Trophoblast cell (in vitro differentiated cells and primary cell): ENCODE data around the gene DERA.

Experiments used
- DNase-seq, 2 donors: peaks; one replicate each; pipeline ENCODE4 v3.0.0-alpha.2; 2016
- H2AFZ ChIP-seq: 2 replicates; pipeline ENCODE4 v1.6.1; 2013; ENCODE audit warnings: low read length, moderate library complexity, mild to moderate bottlenecking; ENCODE audit not compliant: insufficient read depth, poor library complexity
- H2AK5ac ChIP-seq: 2 replicates; pipeline ENCODE4 v1.6.1; 2013; ENCODE audit warnings: mild to moderate bottlenecking, low read length
- H2BK120ac ChIP-seq: 2 replicates; pipeline ENCODE4 v1.6.1; 2013; ENCODE audit warnings: low read length, mild to moderate bottlenecking, moderate library complexity; ENCODE audit not compliant: insufficient read depth, poor library complexity
- H2BK12ac ChIP-seq: 2 replicates; pipeline ENCODE4 v1.6.1; 2013; ENCODE audit warnings: mild to moderate bottlenecking, low read length, moderate library complexity
- H2BK5ac ChIP-seq: 2 replicates; pipeline ENCODE4 v1.6.1; 2013; ENCODE audit warnings: low read length, low read depth, moderate library complexity, mild to moderate bottlenecking; ENCODE audit not compliant: poor library complexity
- H3K14ac ChIP-seq: 2 replicates; pipeline ENCODE4 v1.6.1; 2013; ENCODE audit warnings: mild to moderate bottlenecking, low read length
- H3K18ac ChIP-seq: 2 replicates; pipeline ENCODE4 v1.6.1; 2013; ENCODE audit warnings: mild to moderate bottlenecking, low read length
- H3K23ac ChIP-seq: 2 replicates; pipeline ENCODE4 v1.6.1; 2013; ENCODE audit warnings: low read length
- H3K27ac ChIP-seq: 2 replicates; pipeline ENCODE4 v1.5.1; 2013; ENCODE audit warnings: low read depth, mild to moderate bottlenecking, inconsistent platforms, low read length, moderate library complexity
- H3K27me3 ChIP-seq: 2 replicates; pipeline ENCODE4 v1.6.1; 2013; ENCODE audit warnings: inconsistent platforms, mild to moderate bottlenecking, low read length, moderate library complexity; ENCODE audit not compliant: insufficient read depth
- H3K36me3 ChIP-seq, 2 experiments: 1 replicate in 1 of 2; 2 replicates in 1 of 2; pipeline ENCODE4 v1.6.1; 2013; ENCODE audit warnings: low read length in 2 of 2, mild to moderate bottlenecking in 2 of 2, moderate library complexity in 1 of 2; ENCODE audit not compliant: insufficient read depth in 2 of 2, control insufficient read depth in 1 of 2
- H3K4ac ChIP-seq: 2 replicates; pipeline ENCODE4 v1.6.1; 2013; ENCODE audit warnings: low read depth, mild to moderate bottlenecking, low read length, moderate library complexity
- H3K4me1 ChIP-seq, 2 experiments: 1 replicate in 1 of 2; 2 replicates in 1 of 2; pipeline ENCODE4 v1.6.1; 2013; ENCODE audit warnings: low read length in 2 of 2, mild to moderate bottlenecking in 2 of 2, moderate library complexity in 1 of 2; ENCODE audit not compliant: insufficient read depth in 2 of 2, control insufficient read depth in 1 of 2
- H3K4me2 ChIP-seq: 2 replicates; pipeline ENCODE4 v1.6.1; 2013; ENCODE audit warnings: inconsistent platforms, mild to moderate bottlenecking, low read length, moderate library complexity
- H3K4me3 ChIP-seq: 2 replicates; pipeline ENCODE4 v1.5.1; 2013; ENCODE audit warnings: mild to moderate bottlenecking, low read depth, low read length, inconsistent platforms
- H3K79me1 ChIP-seq: one replicate; pipeline ENCODE4 v1.6.1; 2013; ENCODE audit warnings: low read length
- H3K79me2 ChIP-seq: 2 replicates; pipeline ENCODE4 v1.6.1; 2013; ENCODE audit warnings: low read length, mild to moderate bottlenecking; ENCODE audit not compliant: control insufficient read depth, insufficient read depth, poor library complexity
- H3K9ac ChIP-seq: 2 replicates; pipeline ENCODE4 v1.6.1; 2013; ENCODE audit warnings: mild to moderate bottlenecking, low read length
- H3K9me3 ChIP-seq: 2 replicates; pipeline ENCODE4 v1.6.1; 2013; ENCODE audit warnings: low read depth, mild to moderate bottlenecking, control low read depth, inconsistent platforms, low read length; ENCODE audit not compliant: insufficient read depth
- H4K12ac ChIP-seq: 2 replicates; pipeline ENCODE4 v1.6.1; 2013; ENCODE audit warnings: low read depth, mild to moderate bottlenecking, low read length, moderate library complexity
- H4K8ac ChIP-seq: 2 replicates; pipeline ENCODE4 v1.6.1; 2013; ENCODE audit warnings: low read depth, mild to moderate bottlenecking, low read length, moderate library complexity
- H4K91ac ChIP-seq: one replicate; pipeline ENCODE4 v1.6.1; 2013; ENCODE audit warnings: low read depth, mild to moderate bottlenecking, low read length, moderate library complexity
- WGBS: extraction: QIAGEN DNeasy Blood & Tissue Kit; methylation state at CpG from one replicate; pipeline ENCODE4 v1.1.7; 2013; ENCODE audit warnings: missing lambda C conversion rate; ENCODE audit not compliant: insufficient read length, insufficient coverage; ENCODE audit errors: extremely low coverage; 5-methylcytosine and 5-hydroxymethylcytosine counted together

The DERA gene

GRCh38 chr12:15893260-15893659 lies 17.9 kb upstream of the DERA start:
- Histone ChIP-seq H3K4me3 (no peak overlapping the region), H3K18ac (no peak overlapping the region), H4K91ac (no peak overlapping the region), H3K4me2 (no peak overlapping the region), H2BK12ac (no peak overlapping the region), H3K4me1 (no peaks in the 10 kb centered on the region), H2AK5ac (no peak overlapping the region), H4K8ac (no peak overlapping the region), H3K27ac (no peak overlapping the region), H3K9ac (no peak overlapping the region), H2BK120ac (no peak overlapping the region), H3K9me3 (no peaks in the 10 kb centered on the region), H4K12ac (no peak overlapping the region), H3K4ac (no peak overlapping the region), H3K79me2 (no peaks in the 10 kb centered on the region), H3K23ac (no peak overlapping the region), H2BK5ac (no peak overlapping the region), H3K79me1 (no peaks in the 10 kb centered on the region), H2AFZ (no peak overlapping the region), H3K36me3 (peaks cover 12 to 14% of the 10 kb centered on the region in 2 experiments), H3K14ac (no peak overlapping the region), H3K27me3 (no peaks in the 10 kb centered on the region)
- WGBS = no CpG with 5 or more reads among the region's 3 CpGs
- DNase-seq = no peak

- no CpG with 5 or more reads among the region's 1 CpG for WGBS
These were observed 14.3 kb upstream of the DERA start for GRCh38 chr12:15896867-15897266.

GRCh38 chr12:15897433-15897832 lies 13.7 kb upstream of the DERA start:
- no peak overlapping the region for H3K4me2 ChIP-seq

More at GRCh38 chr12:15896867-15897266, 14.3 kb upstream of the DERA start:
- no peak overlapping the region for H2BK5ac ChIP-seq
- H3K4ac ChIP-seq = no peak overlapping the region
- no peak overlapping the region for H2BK12ac ChIP-seq
- H3K18ac ChIP-seq = no peak overlapping the region
- H3K27me3 ChIP-seq = no peaks in the 10 kb centered on the region
- no peak overlapping the region for H3K4me3 ChIP-seq
- H4K8ac ChIP-seq = no peak overlapping the region
- no peak overlapping the region for H3K23ac ChIP-seq
- H3K36me3 ChIP-seq = peaks cover 18 to 23% of the 10 kb centered on the region in 2 experiments
- no peak overlapping the region for H4K91ac ChIP-seq
- H2AK5ac ChIP-seq = no peak overlapping the region
- H3K14ac ChIP-seq = no peak overlapping the region
- H3K4me2 ChIP-seq = no peak overlapping the region
- H3K9me3 ChIP-seq = no peaks in the 10 kb centered on the region
- no peak for DNase-seq
- no peak overlapping the region for H3K27ac ChIP-seq
- H3K4me1 ChIP-seq = no peaks in the 10 kb centered on the region
- H4K12ac ChIP-seq = no peak overlapping the region
- H2BK120ac ChIP-seq = no peak overlapping the region
- H2AFZ ChIP-seq = no peak overlapping the region
- no peak overlapping the region for H3K9ac ChIP-seq
- H3K79me1 ChIP-seq = no peaks in the 10 kb centered on the region
- no peaks in the 10 kb centered on the region for H3K79me2 ChIP-seq

GRCh38 chr12:15899282-15899870 lies 11.8 kb upstream of the DERA start:
- Histone ChIP-seq H3K14ac (no peak overlapping the region), H3K36me3 (peaks cover 18 to 25% of the 10 kb centered on the region in 2 experiments), H3K9me3 (no peaks in the 10 kb centered on the region), H3K18ac (no peak overlapping the region), H3K9ac (no peak overlapping the region), H3K27me3 (no peaks in the 10 kb centered on the region), H2AK5ac (no peak overlapping the region), H3K79me1 (no peaks in the 10 kb centered on the region), H4K91ac (no peak overlapping the region), H2BK5ac (no peak overlapping the region), H2AFZ (no peak overlapping the region), H3K23ac (no peak overlapping the region), H4K12ac (no peak overlapping the region), H3K4ac (no peak overlapping the region), H3K79me2 (no peaks in the 10 kb centered on the region), H3K4me2 (no peak overlapping the region), H3K4me1 (no peaks in the 10 kb centered on the region), H3K27ac (no peak overlapping the region), H2BK12ac (no peak overlapping the region), H4K8ac (no peak overlapping the region), H2BK120ac (no peak overlapping the region), H3K4me3 (no peak overlapping the region)
- peak in 1 of 2 donors; percentile 60 for DNase-seq

More at GRCh38 chr12:15897433-15897832, 13.7 kb upstream of the DERA start:
- H3K9ac ChIP-seq = no peak overlapping the region
- no peak overlapping the region for H2BK12ac ChIP-seq
- peaks cover 21 to 24% of the 10 kb centered on the region in 2 experiments for H3K36me3 ChIP-seq
- no peak overlapping the region for H3K18ac ChIP-seq
- no peak overlapping the region for H3K14ac ChIP-seq
- no CpG with 5 or more reads among the region's 2 CpGs for WGBS
- no peak overlapping the region for H3K4ac ChIP-seq
- no peak overlapping the region for H2AK5ac ChIP-seq
- H3K23ac ChIP-seq = no peak overlapping the region
- H3K27ac ChIP-seq = no peak overlapping the region
- no peak overlapping the region for H2BK120ac ChIP-seq
- no peak overlapping the region for H3K4me3 ChIP-seq
- no peak overlapping the region for H4K91ac ChIP-seq
- no peak overlapping the region for H4K8ac ChIP-seq
- no peak for DNase-seq
- no peak overlapping the region for H2AFZ ChIP-seq
- no peaks in the 10 kb centered on the region for H3K79me1 ChIP-seq
- no peak overlapping the region for H4K12ac ChIP-seq
- no peaks in the 10 kb centered on the region for H3K9me3 ChIP-seq
- H3K4me1 ChIP-seq = no peaks in the 10 kb centered on the region
- H3K27me3 ChIP-seq = no peaks in the 10 kb centered on the region
- no peaks in the 10 kb centered on the region for H3K79me2 ChIP-seq
- H2BK5ac ChIP-seq = no peak overlapping the region
